ENCODE measurements around the gene MPRIP. TPM values are rescaled to one million over a fixed set of nuclear protein-coding genes. Genes with fewer than 3 reads are reported as not detected.

MPRIP gene
- total RNA-seq, 2 donors from 2014 or later, result 235 to 252 TPM

DNA sequence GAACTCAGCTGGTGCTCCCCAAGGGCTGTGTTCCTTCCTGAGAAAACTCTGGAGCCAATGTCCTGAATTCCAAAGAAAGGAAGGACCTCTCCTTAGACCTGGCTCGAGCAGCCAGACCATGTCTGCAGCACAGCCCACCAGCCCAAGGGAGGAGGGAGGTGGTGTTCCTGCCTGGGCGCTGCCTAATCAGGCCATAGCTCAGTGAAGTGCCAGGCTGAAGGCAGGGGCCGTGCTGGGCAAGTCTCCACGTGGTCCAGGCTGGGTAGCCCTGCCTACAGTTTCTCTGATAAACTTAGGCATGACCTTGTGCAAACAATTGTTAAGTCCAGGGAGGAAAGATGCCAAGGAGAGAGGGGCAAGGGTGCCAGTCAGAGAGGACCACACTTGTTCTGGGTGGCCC is 76.8 kb downstream of the MPRIP start:
- no peak overlapping the region for H3K4me3 ChIP-seq
- H3K27ac ChIP-seq, result peak overlapping the region; percentile 24 to 29
- H3K36me3 ChIP-seq, result no peaks in the 10 kb centered on the region
- no peak for TF ChIP-seq CTCF (IDR thresholded peaks at IDR 0.05)
- H3K27me3 ChIP-seq (replicated peaks; ENCODE audit: insufficient read depth), result no peaks in the 10 kb centered on the region
- peaks cover 39 to 69% of the 10 kb centered on the region in 2 donors for H3K4me1 ChIP-seq (ENCODE audit: control insufficient read depth in 1 of 2, low read depth in 2 of 2)
- ATAC-seq (ENCODE audit: insufficient number of reproducible peaks, low FRiP score, low read depth) (no peak), DNase-seq (ENCODE audit: low spot score) (no peak)
- H3K9me3 ChIP-seq, result no peaks in the 10 kb centered on the region

DNA sequence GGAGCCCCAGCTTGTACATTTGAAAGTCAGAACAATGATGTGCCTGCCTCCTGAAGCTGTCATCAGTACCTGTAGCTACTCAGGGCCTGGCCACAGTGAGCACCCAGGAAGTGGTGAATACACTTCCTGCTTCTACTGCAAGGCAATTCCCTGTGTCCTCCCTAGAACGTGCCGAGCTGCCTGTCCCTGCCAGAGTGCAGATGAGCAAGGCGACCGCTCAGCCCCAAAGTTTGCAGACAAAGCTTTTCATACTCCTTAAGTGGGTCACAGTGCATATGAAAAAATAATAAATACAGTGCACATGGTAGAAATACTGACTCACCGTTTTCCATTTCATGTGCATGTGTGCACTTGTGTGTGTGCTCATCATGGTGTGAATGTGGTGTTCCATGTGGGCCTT is 77.3 kb downstream of the MPRIP start:
- ATAC-seq (ENCODE audit: insufficient number of reproducible peaks, low FRiP score, low read depth) (no peak), DNase-seq (ENCODE audit: low spot score) (no peak)
- no peaks in the 10 kb centered on the region for H3K27me3 ChIP-seq (replicated peaks; ENCODE audit: insufficient read depth)
- H3K9me3 ChIP-seq, result no peaks in the 10 kb centered on the region
- H3K36me3 ChIP-seq, result no peaks in the 10 kb centered on the region
- H3K27ac ChIP-seq, result peak overlapping the region; percentile 24 to 29
- TF ChIP-seq CTCF (IDR thresholded peaks at IDR 0.05), result no peak
- peaks cover 37 to 64% of the 10 kb centered on the region in 2 donors for H3K4me1 ChIP-seq (ENCODE audit: control insufficient read depth in 1 of 2, low read depth in 2 of 2)
- H3K4me3 ChIP-seq, result no peak overlapping the region

- H3K4me1 ChIP-seq (ENCODE audit: control insufficient read depth in 1 of 2, low read depth in 2 of 2), result peaks cover 30 to 61% of the 10 kb centered on the region in 2 donors
These were observed 78.0 kb downstream of the MPRIP start for GRCh38 chr17:17120294-17120693.

GRCh38 chr17:17120701-17121100 is 78.4 kb downstream of the MPRIP start:
- no peak for TF ChIP-seq CTCF (IDR thresholded peaks at IDR 0.05)
- Histone ChIP-seq H3K9me3 (no peaks in the 10 kb centered on the region), H3K27ac (peak overlapping the region in 1 of 2 donors; percentile 43), H3K27me3 (replicated peaks; ENCODE audit: insufficient read depth) (no peaks in the 10 kb centered on the region), H3K36me3 (no peaks in the 10 kb centered on the region), H3K4me1 (ENCODE audit: control insufficient read depth in 1 of 2, low read depth in 2 of 2) (peaks cover 30 to 61% of the 10 kb centered on the region in 2 donors), H3K4me3 (no peak overlapping the region)
- ATAC-seq (ENCODE audit: insufficient number of reproducible peaks, low FRiP score, low read depth) (no peak), DNase-seq (ENCODE audit: low spot score) (no peak)

More at GRCh38 chr17:17120294-17120693, 78.0 kb downstream of the MPRIP start:
- no peaks in the 10 kb centered on the region for H3K9me3 ChIP-seq
- no peak overlapping the region for H3K4me3 ChIP-seq
- DNase-seq (ENCODE audit: low spot score) (no peak), ATAC-seq (ENCODE audit: insufficient number of reproducible peaks, low FRiP score, low read depth) (no peak)
- H3K27me3 ChIP-seq (replicated peaks; ENCODE audit: insufficient read depth), result no peaks in the 10 kb centered on the region
- no peaks in the 10 kb centered on the region for H3K36me3 ChIP-seq
- no peak for TF ChIP-seq CTCF (IDR thresholded peaks at IDR 0.05)
- peak overlapping the region in 1 of 2 donors; percentile 43 for H3K27ac ChIP-seq

- no peak for TF ChIP-seq CTCF (IDR thresholded peaks at IDR 0.05)
- H3K9me3 ChIP-seq, result no peaks in the 10 kb centered on the region
- no peak for ATAC-seq (ENCODE audit: insufficient number of reproducible peaks, low FRiP score, low read depth)
- H3K27ac ChIP-seq, result no peak overlapping the region
- no peaks in the 10 kb centered on the region for H3K36me3 ChIP-seq
- H3K4me1 ChIP-seq (ENCODE audit: control insufficient read depth in 1 of 2, low read depth in 2 of 2), result peaks cover 34 to 63% of the 10 kb centered on the region in 2 donors
- no peak overlapping the region for H3K4me3 ChIP-seq
- no peaks in the 10 kb centered on the region for H3K27me3 ChIP-seq (replicated peaks; ENCODE audit: insufficient read depth)
- no peak for DNase-seq (ENCODE audit: low spot score)
These were observed 78.9 kb downstream of the MPRIP start for GRCh38 chr17:17121162-17121561.
